Urothelium cell line (cell line): ENCODE results near the gene TM4SF18.
"Not testable (repeated sequence)": the region's sequence is repeated elsewhere in the genome, so short reads cannot be mapped to it uniquely, and the experiment has no call there.

Source experiments
- DNase-seq: peaks from one replicate; pipeline ENCODE4 v3.0.0; 2011; ENCODE audit warnings: low spot score, mixed read lengths
- FAIRE-seq: peaks from 2 replicates; lab custom pipeline; 2011; peaks lifted over from hg19 to GRCh38; lab: Jason Lieb, UNC

Gene TM4SF18, protein sequence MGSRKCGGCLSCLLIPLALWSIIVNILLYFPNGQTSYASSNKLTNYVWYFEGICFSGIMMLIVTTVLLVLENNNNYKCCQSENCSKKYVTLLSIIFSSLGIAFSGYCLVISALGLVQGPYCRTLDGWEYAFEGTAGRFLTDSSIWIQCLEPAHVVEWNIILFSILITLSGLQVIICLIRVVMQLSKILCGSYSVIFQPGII

GRCh38 chr3:149333176-149333859, at the start of gene TM4SF18:
TSS of gene TM4SF18 (minus strand) at chr3:149333636. CDS start at chr3:149333382, 254 bp downstream.
- DNase-seq (no peak), FAIRE-seq (no peak)

GRCh38 chr3:149382518-149382917, 49.1 kb upstream of the TM4SF18 start:
- FAIRE-seq (no peak), DNase-seq (no peak)

- FAIRE-seq (no peak), DNase-seq (no peak)
Observed at GRCh38 chr3:149382101-149382467, 48.6 kb upstream of the TM4SF18 start.

- FAIRE-seq: no peak
- DNase-seq: no peak
Observed at GRCh38 chr3:149381173-149382100, 48.0 kb upstream of the TM4SF18 start.

DNA sequence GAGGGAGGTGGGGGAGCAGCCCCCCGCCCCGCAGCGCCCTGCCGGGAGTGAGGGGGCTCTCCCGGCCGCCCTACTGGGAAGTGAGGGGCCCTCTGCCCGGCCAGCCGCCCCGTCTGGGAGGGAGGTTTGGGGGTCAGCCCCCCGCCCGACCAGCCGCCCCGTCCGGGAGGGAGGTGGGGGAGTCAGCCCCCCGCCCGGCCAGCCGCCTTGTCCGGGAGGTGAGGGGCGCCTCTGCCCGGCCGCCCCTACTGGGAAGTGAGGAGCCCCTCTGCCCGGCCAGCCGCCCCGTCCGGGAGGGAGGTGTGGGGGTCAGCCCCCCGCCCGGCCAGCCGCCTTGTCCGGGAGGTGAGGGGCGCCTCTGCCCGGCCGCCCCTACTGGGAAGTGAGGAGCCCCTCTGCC, 46.8 kb upstream of the TM4SF18 start:
- DNase-seq, FAIRE-seq: not testable (repeated sequence)

DNA sequence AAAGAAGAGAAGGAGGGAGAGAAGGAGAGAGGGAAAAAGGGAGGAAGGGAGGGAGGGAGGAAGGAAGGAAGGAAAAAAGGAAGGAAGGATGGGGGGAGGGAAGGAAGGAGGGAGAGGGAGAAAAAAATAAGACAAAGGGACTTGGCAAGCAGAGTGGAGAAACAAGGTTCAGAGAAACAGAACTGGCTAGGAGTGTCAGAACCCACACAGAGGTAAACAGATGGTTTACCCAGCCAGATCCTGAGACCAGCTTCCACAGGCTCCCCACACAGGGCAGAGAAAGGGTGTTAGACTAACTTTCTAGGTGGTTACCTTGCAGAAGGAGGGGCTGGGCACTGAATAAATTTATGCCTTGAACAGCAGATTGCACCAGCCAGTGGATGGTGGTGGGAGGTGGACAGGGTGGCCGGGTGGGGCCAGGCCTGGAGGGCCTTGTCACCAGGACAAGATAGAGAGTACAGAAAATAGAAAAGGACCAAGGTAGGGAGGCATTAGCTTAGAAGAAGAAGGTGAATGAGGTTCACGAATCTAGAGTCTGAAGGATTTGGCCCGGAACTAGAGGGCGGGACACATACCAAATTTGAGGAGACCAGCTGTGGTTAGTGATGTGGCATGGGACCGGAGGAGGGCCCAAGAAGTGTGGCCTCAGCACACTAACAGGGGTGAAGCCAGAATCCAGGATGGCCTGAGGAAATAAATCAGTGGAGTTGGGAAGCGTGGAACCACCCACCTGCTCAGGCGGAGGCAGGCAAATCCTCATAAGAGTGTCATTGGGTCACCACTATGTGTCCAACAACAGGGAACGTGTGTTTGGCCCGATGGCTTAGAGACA, 45.3 kb upstream of the TM4SF18 start:
- DNase-seq: no peak
- FAIRE-seq: no peak

DNA sequence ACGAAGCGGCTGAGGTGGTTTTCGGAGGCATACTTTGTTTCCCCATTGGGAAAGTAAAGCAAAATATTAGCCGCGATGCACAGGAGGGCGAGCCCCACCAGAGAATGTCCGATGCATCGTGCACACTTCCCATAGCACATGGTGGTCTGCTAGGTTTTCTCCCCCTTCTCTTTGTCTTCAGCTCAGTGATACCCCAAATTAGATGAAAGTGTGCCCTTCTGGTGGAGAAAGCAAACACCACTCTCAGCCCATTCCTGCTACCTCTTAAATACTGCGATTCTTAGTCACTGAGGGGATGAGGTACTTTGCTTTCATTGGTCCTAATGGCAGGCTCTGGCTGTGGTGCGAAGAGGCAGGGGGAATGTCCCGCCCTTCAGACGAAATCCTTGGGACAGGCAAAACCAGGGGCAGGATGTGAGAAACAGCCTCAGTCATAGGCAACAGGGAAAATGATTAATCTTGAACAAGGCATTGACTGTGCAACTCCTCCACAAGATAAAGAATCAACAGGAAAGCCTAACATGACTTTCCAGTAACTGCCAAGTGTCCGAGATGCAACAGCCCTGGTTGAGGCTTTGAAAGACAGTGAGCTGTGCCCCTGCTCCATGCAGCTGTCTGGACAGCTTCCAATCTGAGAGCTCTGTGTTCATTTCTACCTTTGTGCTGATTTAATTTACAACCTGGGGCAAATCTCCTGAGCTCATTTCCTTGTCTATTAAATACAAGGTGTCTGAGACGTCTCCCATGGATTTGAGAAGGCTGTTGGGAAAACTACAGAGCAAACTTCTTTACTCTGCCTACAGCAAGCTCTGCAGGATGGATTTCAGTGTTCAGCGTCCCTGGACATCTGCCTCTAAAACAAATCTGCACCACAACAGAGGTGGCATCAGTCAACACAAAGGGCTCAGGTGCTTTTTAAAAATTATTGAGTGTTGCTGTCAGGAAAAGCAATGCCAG, 44.2 kb upstream of the TM4SF18 start, which contains the start of gene TM4SF1:
Gene TM4SF1, minus strand, starts transcription at position 242 of the 957 bp plus-strand sequence. Its CDS starts 102 bp downstream, at position 140.
- peak; percentile 84 for DNase-seq

GRCh38 chr3:149376718-149377407, 43.4 kb upstream of the TM4SF18 start:
- DNase-seq (no peak), FAIRE-seq (no peak)

More for the DNA sequence above, 44.2 kb upstream of the TM4SF18 start, which contains the start of gene TM4SF1:
- FAIRE-seq: no peak

DNA sequence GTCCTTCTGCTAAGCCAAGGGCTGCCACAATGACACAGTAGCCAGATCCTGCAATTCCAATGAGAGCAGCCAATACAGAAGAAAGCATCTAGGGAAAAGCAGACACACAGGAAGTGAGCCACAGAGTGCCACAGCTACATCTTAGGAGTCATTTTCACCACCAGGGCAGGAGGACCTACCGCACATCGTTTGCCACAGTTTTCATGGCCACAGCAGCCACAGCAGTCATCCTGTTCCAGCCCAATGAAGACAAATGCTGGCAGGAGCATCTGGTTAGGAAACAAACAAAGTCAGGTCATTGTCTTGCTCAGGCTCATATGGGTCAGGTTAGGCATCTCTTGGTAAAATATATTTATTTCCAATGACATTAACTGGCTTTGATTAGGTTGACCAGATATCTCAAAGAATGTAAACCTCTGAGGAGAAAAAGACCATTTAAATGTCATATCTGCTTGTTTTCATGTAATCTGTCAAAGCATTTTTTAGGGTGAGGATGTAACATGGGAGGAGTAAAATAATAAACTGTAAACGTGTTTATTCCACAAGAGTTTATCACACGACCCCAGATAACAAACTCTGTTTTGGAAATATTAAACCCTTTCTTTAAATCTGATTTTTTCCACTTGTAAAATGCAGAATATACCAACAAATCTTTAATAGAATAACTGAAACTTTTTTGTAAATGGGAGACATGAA, 42.2 kb upstream of the TM4SF18 start:
- FAIRE-seq: no peak
- DNase-seq: no peak

GRCh38 chr3:149374793-149375500, 41.5 kb upstream of the TM4SF18 start:
- no peak for FAIRE-seq
- DNase-seq: no peak

GRCh38 chr3:149374391-149374790, 41.0 kb upstream of the TM4SF18 start:
- no peak for DNase-seq
- no peak for FAIRE-seq

- DNase-seq: no peak
- FAIRE-seq: no peak
Observed at GRCh38 chr3:149373235-149374125, 40.0 kb upstream of the TM4SF18 start.

- FAIRE-seq (no peak), DNase-seq (no peak)
Observed at GRCh38 chr3:149371723-149372114, 38.3 kb upstream of the TM4SF18 start.

DNA sequence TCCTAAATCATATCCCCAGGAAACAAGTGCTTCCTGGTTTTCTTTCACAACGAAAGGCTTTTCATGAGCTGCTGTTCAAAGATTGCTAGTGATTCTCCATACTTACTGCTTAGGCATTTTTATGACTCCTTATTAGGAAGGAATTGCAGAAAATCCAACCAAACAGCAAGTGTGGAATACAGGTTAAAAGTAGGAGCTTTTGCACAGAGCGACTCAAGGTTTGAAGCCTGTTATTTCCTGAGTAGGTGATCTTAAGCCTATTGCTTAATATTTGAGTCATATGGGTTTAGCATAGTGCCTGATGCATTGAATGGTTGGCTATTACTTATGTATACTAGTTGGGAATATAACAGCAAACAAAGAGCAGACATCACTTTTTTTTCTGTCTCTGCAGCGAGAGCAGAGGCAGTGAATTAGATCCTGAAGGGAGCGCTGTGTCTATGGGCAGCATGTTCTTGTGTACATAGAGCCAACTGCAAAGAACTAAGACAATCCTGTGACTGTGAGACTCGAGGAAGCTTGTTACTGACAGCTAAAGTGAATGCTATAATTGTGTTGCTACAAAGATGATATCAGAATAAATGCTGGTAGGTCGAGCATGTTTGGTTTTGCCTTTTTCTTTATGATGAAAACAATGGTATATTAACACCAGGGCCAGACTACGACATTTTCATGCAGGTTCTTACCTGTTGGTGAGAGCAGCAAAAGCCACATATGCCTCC, 37.7 kb upstream of the TM4SF18 start:
- no peak for DNase-seq
- no peak for FAIRE-seq

DNA sequence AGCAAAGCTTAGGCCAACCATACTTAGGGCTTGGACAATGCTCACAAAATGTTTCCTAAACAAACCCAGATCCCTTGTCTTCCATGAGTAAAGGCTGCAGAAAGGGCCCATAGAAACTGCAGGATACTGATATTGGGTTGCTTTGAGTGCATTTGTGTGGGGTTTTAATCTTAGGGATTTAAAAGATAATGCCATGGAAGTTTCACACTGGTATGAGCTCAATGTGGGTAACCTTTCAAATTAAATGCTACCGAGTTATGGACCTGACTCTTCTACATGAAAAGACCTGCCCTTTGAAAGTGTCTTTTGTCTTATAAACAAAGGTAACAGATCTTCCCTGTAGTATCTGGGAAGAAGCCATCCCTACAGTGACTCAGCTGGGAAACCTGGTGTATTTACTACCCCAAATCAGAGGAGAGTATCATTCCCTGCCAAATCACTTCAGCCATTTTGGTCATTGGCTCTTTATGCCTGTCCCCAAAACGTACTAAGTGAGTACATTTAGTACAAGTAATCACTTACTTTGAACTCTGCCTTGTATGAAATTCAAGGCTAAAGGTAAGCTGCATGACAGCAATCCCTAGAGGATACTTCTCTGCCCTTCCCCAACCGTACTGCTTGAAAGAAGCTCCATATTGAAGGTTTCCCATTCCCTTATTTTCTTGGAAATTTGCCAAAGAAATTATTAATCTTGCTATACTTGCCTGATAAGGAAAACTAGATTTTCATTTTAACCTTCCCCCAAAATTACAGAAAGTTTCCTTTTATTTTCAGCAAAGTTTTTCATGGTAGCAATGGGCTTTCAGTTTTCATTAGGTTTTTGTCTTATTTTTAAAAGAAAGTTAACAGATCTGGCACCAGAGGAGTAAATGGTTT, 36.8 kb upstream of the TM4SF18 start:
- no peak for FAIRE-seq
- no peak for DNase-seq
